GM19455 (cell line): ENCODE data around the gene POC1B.
A peak's percentile ranks its signal among the peaks of the same experiment; 100 is the strongest.

ENCODE experiments used
- ATAC-seq: cut with Tn5 transposase; IDR thresholded peaks from one replicate; pipeline ENCODE4 v1.9.1; 2021; ENCODE audit not compliant: unreplicated experiment

The POC1B gene

DNA sequence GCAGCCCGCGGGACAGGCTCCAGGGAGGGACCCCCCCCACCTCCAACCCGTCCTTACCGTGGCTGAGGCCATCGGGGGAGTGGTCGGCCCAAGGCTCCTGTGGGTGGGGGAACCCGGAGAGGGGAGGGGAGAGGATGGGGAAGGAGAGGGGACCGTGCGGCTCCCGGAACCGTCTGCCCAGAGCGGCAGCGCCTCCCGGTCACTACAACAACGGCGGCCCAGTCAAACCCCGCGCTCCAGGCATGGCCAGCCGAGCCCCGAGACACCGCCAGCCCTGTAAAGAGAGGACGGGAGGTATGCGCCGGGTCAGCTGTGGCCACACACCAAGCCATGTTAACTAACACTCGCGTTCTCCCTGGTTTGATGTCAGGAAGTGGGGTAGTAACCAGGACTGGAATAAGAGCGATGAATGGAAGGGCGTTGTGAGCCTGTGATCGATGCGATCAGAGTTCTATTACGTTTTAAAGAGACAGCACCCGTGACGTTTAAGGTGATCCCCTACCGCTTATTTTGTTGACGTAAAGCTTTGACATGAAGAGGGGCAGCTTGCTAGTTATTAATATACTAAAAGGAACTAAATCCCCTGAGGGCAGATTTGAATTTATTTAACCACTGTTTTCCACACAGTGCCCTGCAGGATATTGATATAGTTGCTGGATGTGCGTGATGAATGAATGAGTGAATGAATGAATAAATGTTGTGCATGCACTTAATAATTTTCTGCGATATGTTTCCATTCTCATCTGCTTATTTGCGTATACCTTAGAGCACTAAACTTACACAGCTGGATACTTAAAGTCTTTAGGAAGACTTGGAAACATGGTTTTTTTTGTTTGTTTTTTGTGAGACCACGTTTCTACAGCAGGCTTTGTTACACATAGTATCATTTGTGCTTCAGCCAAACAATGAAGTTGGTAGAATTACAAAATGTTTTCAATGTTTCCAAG is at the start of gene POC1B:
Gene POC1B, minus strand, starts transcription at position 224 of the 947 bp plus-strand sequence. Its CDS starts 152 bp downstream, at position 72.
- ATAC-seq: peak; percentile 69

DNA sequence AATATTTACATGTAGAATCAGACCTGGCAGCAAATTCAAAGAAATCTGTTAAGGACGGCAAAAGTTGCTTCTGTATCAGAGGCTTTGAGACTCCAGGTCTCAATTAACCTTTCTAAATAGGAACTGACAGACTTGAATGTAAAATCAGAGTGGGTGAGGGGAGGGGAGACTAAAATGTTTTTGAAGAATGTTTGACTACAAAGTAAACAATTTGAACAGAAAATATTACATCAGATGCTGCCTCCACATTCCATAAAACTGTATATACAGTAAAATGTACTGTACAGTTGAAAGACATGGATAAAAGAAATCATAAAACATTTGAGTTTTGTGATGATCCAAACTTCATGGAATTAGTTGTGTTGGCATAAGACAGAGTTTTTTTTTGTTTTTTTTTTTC is 49.5 kb upstream of the POC1B start:
- ATAC-seq: no peak

DNA sequence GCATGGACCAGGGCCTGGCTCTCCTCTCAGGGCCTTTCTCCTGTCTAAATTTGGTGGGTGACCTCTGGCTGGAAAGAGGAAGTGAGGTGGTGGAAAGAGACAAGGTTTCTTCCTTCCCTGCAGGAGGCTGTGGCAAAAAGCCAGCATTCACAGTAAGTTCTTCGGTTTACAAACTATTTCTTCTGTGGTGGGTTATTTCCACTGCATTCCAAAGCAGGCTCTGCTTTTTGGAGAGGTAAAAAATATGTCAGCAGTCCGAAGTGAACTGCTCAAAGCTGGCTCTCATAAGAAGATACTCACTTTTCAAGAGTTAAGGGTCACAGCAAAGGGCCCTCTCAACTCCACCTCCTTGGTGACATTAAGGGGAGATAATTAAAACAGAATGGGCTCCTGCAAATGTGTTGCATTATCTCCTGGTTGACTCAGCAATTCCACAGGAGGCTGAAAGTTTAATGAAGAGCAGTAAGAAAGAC is 48.9 kb upstream of the POC1B start:
- ATAC-seq: no peak

DNA sequence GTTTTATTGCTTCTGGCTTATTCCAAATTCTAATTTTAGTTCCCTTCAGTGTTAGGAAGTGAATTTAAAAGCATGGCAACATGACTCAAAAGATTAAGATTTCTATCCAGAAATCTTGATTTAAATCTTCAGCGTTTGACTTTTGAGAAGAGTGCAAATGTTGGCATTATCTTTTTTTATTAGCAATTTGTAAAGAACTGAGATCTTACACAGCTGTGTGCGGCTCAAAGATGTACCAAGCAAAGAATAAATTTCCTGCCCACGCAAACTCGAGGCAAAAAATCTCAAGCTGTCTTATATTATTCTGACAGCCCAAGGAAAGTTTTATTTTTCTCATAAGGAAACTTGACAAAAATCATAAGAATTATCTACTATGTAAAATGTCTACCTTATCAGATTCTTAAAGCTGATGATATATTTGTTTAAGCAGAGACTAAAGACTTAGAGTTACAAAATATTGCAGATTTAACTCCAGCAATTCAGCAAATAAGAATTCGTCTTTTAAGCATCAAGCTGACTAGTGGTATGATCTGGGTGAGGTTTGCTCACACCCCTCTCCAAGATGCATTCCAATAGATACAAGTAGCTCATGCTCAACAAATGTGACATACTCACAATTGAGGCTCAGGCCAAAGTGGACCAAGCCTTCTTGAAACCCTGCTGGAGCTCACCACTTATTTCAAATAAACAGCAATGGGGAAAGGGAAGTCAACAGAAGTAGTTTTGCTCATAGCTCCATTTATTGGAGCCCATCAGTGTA is 47.4 kb upstream of the POC1B start:
- ATAC-seq: no peak

DNA sequence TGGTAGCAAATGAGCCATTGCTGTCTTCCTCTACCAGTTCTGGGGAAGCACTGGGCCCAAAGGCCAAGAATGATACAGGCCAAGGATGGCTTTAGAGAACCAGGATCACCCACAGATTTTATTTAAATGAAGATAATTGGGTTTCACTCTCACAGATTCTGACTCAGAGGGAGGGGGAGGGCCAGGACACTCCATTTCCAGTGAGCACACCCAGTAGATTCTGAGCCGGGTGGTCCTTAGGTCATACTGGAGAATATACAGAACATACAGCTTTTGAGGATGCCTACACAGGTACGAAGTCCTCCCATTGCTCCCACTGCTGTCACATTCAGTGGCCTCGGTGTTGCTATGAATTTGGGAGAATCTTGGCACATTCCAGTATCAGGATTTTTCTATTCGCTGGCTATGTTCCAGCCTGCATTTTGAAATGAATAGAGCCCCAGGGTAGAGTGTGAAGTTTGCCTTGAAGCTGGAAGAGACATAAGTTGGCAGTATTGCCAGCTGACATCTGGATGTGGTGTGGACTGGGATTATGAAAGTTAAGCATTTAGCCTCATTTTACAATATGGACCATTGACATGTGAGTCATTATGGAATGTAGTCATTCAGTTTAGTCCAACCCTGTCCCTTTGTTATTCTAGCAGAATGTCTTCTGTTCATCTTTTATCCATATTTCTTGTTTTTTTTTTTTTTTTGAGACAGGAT is 45.8 kb upstream of the POC1B start:
- ATAC-seq: no peak

DNA sequence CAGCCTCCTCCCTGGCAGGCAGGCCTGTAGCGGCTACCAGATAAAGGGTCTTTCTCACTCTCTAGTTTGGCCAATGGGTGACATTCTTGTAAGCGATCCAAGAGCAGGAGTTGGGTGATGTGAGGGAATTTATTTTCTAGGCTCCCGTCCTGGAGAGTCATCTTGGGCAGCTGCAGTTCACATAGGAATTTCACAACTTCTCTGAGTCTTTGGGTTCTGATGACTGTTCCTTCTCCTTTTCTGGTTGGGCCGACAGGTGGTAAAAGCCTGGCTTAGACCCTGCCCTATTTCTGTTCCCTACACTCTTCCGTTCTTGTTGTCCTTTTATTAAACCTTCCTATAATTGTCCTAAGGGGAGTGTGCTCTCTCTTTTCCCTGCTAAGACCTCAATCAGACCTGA is 42.6 kb upstream of the POC1B start:
- ATAC-seq: no peak

DNA sequence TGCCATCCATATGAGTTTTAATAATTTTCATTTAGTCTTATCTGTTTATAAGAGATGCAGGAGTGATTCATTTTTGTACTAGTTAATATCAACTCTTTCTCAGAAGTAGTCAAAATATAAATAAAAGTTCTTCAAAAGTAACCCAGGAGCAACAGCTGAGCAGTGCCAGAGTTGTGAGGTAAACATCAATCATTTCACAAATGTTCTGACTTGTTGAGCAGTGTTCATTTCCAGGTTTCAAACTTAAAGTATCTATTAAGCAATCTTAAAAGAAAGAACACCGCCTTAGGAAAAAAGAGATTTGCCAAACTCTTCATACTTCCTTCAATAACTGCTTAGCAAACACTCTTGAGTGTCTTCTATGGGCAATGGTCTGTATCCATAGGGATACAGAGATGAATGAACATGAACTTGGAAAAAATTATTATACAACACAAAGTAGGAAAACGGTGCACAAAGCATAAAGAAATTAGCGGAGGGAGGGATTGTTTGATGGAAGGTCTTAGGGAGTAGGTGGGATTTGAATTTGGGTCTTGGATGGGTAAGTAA is 41.9 kb upstream of the POC1B start:
- no peak for ATAC-seq

DNA sequence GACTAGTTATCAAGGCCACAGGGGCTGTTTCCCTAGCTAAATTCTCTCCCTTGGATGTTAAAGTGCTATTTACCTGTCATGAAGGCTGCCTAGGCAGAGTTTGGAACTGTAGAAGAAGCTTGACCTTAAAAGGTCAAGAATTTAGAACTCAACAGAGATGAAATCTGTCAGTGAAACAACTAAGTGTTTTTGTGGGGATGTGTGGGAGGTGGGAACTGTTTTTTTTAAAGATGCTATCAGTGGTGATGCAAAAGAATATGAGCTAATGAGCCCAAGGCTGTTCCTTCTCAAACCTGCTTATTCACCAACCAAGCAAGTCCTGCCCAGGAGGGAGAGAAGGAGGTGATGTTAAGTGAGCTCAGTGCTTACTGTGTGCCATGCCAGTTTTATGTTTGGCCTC is 40.8 kb upstream of the POC1B start:
- ATAC-seq: no peak

DNA sequence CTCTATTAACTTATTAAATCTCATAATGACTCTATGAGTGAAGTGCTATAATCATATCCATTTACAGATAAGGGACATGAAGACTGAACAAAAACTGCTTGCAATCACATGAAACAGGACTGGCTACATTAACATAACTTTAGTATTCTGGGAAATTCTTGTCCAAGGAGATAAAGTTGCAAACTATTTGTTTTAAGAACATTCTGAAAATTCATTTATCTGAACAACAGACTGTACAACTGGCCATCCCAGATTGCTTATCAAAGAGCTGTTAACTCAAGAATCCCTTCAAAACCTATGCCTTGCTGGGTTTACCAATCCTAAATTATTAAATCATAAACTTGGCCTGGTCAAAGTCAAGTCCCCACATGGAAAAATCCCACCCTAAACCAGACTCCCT is 39.2 kb upstream of the POC1B start:
- ATAC-seq: no peak

DNA sequence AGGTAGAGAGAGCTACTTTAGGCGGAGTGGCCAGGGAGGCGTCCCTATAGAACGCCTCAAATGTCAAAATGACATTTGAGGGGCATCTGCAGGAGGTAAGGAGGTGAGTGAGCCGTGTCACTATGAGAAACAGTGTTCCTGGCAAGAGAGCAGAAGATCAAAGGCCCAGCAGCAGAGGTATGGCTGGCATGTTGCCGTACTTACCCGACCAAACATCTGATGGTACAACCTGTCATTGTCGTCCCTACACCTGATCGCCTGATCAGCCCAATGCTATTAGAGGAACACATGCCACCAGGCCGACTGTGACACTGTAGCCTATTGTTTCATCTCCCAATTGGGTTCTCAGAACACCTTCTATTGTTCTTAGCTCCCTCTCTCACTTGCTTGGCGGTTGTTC is 33.9 kb upstream of the POC1B start:
- ATAC-seq: no peak

DNA sequence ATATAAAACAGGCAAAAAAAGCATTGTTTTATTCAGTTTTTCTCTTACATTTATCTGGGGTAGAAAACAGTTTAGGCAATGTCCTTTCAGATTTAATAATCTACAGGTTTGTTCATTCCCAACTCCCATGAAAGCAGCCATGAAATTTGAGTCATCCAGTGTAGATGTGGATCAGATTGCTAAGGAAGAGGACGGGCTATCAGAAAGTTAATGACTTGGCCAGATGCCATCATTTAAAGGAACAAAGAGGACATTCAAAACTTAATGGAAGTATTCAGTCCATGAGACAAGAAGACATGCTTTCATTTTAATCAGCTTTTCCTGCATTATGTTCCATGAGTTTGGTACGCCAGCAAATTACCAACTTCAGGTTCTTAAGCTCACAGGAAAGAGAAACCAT is 31.1 kb upstream of the POC1B start:
- no peak for ATAC-seq

DNA sequence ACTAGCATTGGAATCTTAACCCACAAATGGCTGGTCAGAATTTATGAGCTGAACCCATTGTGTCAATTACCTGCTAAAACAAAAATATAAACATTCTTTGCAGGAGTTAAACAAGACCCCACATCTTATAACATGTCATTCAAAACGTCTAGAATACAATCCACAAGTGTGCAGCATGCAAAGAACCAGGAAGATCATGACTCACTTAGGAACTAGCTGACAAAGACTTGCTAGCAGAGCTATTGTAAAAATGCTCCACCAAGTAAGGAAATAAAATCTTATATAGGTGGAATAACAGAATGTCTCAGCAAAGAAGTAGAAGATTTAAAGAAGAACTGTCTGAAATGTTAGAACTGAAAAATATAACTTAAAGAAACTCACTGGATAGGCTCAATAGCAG is 26.5 kb upstream of the POC1B start:
- ATAC-seq: no peak

DNA sequence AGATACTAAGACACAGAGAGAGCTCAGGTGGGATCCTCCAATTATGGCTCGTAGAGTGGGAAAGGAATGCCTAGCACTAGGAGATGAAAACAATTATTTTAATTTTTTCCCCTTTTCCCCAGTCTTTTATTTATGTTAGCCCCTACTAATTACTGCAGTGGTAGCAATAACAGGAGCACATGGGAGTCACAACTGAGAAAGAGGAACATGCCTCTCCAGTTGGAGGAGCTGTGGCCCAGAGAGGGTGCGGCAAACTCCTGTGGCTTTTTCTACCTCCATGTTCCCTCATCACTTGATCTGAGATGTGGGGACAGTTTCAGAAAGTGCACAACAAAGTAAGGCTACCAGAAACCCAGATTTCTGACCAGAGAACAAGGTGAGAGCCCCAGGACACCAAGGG is 25.9 kb upstream of the POC1B start:
- no peak for ATAC-seq

DNA sequence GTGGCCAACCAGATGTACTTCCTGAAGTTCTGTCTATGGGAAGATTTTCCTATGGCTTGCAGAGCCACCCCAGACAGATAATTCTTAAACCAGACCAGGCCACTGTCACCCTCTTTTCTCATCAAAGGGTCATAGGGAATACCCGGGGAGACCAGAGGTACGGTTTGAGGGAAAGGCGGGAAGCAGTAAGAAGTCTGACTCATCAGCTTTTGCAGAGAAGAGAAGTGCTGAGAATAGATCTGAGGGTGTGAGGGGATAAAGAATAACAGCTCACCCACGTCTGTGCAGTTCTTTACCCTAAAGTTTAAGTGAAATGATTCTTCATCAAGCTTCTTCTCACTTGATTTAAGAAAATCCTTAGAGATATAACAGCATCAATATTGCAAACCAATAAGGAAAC is 21.3 kb upstream of the POC1B start:
- ATAC-seq: no peak

DNA sequence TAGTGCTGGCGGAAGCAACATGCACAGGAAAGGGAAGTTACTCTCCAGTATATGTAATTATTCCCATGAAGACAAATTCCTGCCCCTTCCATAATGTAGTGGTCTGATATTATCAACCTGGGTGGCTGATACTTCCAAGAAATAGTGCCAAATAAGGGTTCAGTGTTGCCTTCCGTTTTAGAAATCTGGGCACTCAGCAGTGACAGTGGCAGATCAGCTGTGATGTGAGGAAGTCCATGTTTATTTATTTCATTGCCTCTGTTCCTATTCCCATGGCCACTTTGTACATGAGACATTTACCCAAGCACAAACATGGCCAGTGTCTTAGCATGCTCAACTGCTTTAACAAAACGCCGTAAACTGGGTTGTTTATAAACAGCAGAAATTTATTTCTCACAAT is 20.3 kb upstream of the POC1B start:
- ATAC-seq: no peak

DNA sequence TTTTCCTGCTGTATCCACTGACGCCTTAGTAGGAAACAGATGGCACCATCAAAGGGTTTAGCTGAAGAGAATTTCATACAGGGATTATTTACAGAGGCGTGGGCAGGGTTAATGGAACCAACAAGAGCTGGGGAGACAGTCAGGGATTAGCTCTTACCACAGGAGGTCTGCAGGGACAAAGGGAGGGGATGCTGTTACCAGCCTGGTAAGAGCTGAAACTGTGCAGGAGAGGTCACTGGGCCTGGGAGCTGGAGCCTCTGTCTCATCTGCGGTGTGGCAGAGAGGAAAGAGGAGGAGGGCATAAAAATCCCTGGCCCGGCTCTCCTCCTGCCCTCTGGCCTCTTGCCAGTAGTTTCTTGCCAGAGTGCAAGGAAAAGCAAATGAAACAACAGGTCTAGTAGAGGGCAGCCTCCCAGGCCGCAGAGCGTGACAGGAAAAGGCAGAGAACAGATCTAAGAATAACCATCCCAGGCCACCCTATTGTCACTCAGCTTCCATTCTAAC is 18.9 kb upstream of the POC1B start:
- ATAC-seq: no peak

DNA sequence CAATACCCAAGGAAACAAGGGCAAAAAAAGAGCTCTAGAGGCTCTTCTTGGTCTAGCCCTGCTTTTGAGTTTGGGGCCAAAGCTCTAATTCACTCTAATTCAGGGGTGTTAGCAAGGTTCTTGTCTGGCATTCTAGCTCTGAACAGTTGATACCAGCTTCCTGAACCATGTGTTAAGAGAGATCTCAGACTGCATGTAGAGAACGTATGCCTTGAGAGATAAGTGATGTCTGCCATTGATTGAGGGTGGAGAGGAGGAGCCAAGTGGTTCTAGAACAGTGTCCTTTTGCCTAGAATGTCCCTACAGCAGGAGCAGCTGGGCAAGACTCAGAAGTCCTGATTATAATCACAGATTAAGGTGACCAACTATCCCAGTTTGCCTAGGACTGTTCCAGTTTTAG is 18.2 kb upstream of the POC1B start:
- no peak for ATAC-seq

DNA sequence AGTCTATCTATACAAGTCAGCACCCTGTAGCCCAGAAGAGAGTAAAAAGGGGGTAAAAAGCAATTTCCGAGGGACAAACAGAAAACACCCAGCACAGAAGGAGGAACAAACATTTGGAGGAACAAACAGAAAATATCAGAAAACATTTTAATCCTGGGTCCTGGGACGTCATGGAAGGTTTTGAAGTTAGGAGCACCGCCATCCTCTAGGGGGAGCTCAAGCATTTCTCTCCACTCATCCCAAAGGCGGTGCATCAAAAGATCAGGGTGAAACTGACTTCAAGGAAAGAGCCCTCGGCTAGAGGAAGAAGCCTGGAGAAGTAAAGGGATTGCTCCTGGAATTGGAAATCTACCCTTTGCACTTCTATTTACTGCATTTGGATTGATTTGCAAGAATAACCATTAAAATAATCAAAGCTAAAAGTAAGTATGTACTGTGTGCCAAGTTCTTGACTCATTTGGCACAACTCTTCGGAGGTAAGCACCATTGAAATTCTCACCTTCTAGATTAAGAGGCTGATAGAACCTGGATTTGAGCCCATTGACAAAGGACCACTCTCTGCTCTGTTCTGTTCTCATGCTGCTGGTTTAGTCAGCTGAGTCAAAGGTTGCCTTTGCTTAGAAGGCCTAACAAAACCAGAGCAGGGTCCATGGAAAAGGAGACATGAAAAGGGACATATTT is 17.2 kb upstream of the POC1B start:
- peak; percentile 89 for ATAC-seq

DNA sequence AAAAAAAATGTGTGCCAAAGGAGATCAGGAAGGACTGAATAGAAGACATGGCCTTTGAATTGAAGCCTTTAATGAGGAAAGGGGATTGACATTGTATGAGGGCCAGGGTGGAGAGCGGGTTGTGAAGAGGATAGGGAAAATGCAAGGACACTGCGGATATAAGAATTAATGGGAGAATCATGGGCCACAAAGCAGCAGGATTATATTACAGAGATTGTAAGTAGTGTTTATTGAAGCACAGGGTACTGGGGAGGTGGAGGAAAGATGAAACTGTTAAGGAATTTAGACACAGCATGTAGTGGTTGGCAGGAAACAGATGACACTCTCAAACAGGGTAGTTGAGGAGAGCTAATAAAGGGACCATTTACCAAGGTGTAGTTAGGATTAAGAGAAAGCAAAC is 16.4 kb upstream of the POC1B start:
- no peak for ATAC-seq

DNA sequence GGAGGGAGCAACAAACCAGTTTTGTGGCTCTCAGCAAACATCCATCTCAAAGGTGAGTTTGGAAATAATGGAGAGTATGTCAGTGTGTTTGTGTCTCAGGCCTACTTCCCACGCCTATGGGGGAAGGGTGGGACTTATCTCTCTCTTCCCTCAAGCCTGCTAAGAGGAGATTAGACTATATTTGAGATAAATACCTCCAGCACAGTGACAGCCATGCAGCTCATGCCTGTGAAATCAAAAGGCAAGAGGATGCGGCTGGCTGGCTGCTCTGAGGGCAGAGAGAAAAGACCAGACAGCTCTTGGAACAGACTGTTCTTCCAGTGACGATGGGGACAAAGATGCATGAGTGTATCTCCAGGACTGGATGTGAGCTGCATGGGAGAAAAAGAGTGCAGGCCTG is 14.7 kb upstream of the POC1B start:
- ATAC-seq: no peak
